Measurements from ENCODE around the gene ATP11A.

DNA sequence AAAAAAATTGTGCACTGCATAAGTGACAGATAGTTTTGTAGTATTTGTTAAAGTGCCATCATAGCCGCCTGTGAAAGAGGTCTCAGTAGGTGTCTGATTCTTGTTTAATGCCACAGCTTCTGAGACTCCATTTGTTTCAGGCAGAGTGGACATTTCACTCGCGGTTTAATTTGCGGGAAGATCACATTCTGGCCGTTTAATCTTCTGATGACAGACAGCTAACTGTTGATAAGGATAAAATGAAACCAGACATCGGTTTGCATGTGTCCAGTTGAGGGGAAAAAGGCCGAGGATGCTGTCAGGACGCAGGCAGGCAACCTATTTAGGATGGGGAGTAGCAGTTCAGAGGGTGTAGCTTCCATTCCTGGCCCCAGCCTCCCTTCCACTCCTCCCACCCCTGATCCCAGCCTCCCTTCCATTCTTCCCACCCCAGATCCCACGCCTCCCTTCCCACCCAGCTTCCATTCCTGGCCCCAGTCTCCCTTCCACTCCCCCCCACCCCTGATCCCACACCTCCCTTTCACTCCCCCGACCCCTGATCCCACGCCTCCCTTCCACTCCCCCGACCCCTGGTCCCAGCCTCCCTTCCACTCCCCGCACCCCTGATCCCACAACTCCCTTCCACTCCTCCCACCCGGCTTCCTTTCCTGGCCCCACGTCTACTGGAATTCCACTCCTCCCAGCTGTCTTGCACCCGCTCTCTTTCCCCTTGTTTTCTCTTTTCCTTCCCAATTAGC lies 23.8 kb downstream of the ATP11A start:
- TF ChIP-seq POLR2AphosphoS5 (IDR thresholded peaks at IDR 0.05; ENCODE audit: low read length) (no peak), TARDBP (IDR thresholded peaks at IDR 0.05; ENCODE audit: borderline replicate concordance) (no peak), EZH2 (IDR thresholded peaks at IDR 0.05; ENCODE audit: borderline replicate concordance, control insufficient read depth, low read depth, low read length) (no peak), POLR2A (IDR thresholded peaks at IDR 0.05; ENCODE audit: low read depth, low read length) (no peak), GABPA (IDR thresholded peaks at IDR 0.05; ENCODE audit: low read depth) (no peak), NRF1 (conservative IDR thresholded peaks at IDR 0.05; ENCODE audit: low read depth, low read length) (no peak), PAX5 (IDR thresholded peaks at IDR 0.05; ENCODE audit: borderline replicate concordance, low read depth, low read length) (no peak), CBX3 (IDR thresholded peaks at IDR 0.05; ENCODE audit: borderline replicate concordance, low read depth) (no peak), NFYB (IDR thresholded peaks at IDR 0.05; ENCODE audit: insufficient read depth, low read depth, low read length) (no peak), SP1 (IDR thresholded peaks at IDR 0.05; ENCODE audit: low read depth, low read length) (no peak), ZNF274 (IDR thresholded peaks at IDR 0.05; ENCODE audit: insufficient read depth, insufficient read length) (no peak)
- TF ChIP-seq, protein P1, sequence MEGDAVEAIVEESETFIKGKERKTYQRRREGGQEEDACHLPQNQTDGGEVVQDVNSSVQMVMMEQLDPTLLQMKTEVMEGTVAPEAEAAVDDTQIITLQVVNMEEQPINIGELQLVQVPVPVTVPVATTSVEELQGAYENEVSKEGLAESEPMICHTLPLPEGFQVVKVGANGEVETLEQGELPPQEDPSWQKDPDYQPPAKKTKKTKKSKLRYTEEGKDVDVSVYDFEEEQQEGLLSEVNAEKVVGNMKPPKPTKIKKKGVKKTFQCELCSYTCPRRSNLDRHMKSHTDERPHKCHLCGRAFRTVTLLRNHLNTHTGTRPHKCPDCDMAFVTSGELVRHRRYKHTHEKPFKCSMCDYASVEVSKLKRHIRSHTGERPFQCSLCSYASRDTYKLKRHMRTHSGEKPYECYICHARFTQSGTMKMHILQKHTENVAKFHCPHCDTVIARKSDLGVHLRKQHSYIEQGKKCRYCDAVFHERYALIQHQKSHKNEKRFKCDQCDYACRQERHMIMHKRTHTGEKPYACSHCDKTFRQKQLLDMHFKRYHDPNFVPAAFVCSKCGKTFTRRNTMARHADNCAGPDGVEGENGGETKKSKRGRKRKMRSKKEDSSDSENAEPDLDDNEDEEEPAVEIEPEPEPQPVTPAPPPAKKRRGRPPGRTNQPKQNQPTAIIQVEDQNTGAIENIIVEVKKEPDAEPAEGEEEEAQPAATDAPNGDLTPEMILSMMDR (IDR thresholded peaks at IDR 0.05 in 2 of 3, conservative IDR thresholded peaks at IDR 0.05 in 1 of 3; ENCODE audit: control insufficient read depth in 2 of 3, extremely low read depth in 1 of 3, insufficient read depth in 1 of 3, low read depth in 3 of 3, low read length in 3 of 3): no peak
- TF ChIP-seq, protein P2, sequence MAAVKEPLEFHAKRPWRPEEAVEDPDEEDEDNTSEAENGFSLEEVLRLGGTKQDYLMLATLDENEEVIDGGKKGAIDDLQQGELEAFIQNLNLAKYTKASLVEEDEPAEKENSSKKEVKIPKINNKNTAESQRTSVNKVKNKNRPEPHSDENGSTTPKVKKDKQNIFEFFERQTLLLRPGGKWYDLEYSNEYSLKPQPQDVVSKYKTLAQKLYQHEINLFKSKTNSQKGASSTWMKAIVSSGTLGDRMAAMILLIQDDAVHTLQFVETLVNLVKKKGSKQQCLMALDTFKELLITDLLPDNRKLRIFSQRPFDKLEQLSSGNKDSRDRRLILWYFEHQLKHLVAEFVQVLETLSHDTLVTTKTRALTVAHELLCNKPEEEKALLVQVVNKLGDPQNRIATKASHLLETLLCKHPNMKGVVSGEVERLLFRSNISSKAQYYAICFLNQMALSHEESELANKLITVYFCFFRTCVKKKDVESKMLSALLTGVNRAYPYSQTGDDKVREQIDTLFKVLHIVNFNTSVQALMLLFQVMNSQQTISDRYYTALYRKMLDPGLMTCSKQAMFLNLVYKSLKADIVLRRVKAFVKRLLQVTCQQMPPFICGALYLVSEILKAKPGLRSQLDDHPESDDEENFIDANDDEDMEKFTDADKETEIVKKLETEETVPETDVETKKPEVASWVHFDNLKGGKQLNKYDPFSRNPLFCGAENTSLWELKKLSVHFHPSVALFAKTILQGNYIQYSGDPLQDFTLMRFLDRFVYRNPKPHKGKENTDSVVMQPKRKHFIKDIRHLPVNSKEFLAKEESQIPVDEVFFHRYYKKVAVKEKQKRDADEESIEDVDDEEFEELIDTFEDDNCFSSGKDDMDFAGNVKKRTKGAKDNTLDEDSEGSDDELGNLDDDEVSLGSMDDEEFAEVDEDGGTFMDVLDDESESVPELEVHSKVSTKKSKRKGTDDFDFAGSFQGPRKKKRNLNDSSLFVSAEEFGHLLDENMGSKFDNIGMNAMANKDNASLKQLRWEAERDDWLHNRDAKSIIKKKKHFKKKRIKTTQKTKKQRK (IDR thresholded peaks at IDR 0.05; ENCODE audit: low read depth, low read length): no peak
- TF ChIP-seq, protein P3, sequence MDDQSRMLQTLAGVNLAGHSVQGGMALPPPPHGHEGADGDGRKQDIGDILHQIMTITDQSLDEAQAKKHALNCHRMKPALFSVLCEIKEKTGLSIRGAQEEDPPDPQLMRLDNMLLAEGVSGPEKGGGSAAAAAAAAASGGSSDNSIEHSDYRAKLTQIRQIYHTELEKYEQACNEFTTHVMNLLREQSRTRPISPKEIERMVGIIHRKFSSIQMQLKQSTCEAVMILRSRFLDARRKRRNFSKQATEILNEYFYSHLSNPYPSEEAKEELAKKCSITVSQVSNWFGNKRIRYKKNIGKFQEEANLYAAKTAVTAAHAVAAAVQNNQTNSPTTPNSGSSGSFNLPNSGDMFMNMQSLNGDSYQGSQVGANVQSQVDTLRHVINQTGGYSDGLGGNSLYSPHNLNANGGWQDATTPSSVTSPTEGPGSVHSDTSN (IDR thresholded peaks at IDR 0.05; ENCODE audit: insufficient replicate concordance, low read depth, low read length): no peak

All from GM12878 (cell line).